RPMI7951 (cell line): ENCODE measurements around the gene NCAPD2. TPM values are rescaled to one million over a fixed set of nuclear protein-coding genes. Genes with fewer than 3 reads are reported as not detected.

Experiments
- DNase-seq: peaks from one replicate; pipeline ENCODE4 v3.0.0-alpha.2; 2012; ENCODE audit warnings: low read depth
- total RNA-seq: library from RNA; depleted of rRNA; stranded (reverse); fragments of >200 nt; shearing (Covaris generic); gene quantifications from 2 replicates; pipeline ENCODE4 v1.2.3, GENCODE V29; 2014

Gene NCAPD2
- total RNA-seq, 1 experiment from 2014 or later: 106 TPM

GRCh38 chr12:6534945-6535696 lies 41.2 kb downstream of the NCAPD2 start:
- peak; percentile 75 for DNase-seq

- no peak for DNase-seq
These were observed 41.7 kb downstream of the NCAPD2 start for GRCh38 chr12:6535697-6535946.

GRCh38 chr12:6535960-6536847 lies 42.3 kb downstream of the NCAPD2 start:
- peak; percentile 6 for DNase-seq

- DNase-seq: peak; percentile 15
These were observed 43.1 kb downstream of the NCAPD2 start for GRCh38 chr12:6536894-6537579.

- DNase-seq: peak; percentile 75
These were observed 43.9 kb downstream of the NCAPD2 start for GRCh38 chr12:6537580-6538419.

- DNase-seq: peak; percentile 62
These were observed 44.8 kb downstream of the NCAPD2 start for GRCh38 chr12:6538420-6539313.

- peak; percentile 45 for DNase-seq
These were observed 45.4 kb downstream of the NCAPD2 start for GRCh38 chr12:6539314-6539682.

GRCh38 chr12:6539707-6540134 lies 45.8 kb downstream of the NCAPD2 start:
- peak; percentile 40 for DNase-seq

GRCh38 chr12:6540181-6540877 lies 46.4 kb downstream of the NCAPD2 start:
- DNase-seq: peak; percentile 96

GRCh38 chr12:6541371-6542165 lies 47.7 kb downstream of the NCAPD2 start:
- DNase-seq: no peak

- no peak for DNase-seq
These were observed 48.5 kb downstream of the NCAPD2 start for GRCh38 chr12:6542209-6543009.

- DNase-seq: no peak
These were observed 52.1 kb downstream of the NCAPD2 start for GRCh38 chr12:6546016-6546415.

GRCh38 chr12:6547566-6547965 lies 53.7 kb downstream of the NCAPD2 start:
- DNase-seq: no peak

- peak; percentile 82 for DNase-seq
These were observed 54.1 kb downstream of the NCAPD2 start for GRCh38 chr12:6547987-6548386.

GRCh38 chr12:6548556-6548955 lies 54.7 kb downstream of the NCAPD2 start:
- no peak for DNase-seq

- peak; percentile 73 for DNase-seq
These were observed 55.2 kb downstream of the NCAPD2 start for GRCh38 chr12:6548966-6549683.

- DNase-seq: no peak
These were observed 55.8 kb downstream of the NCAPD2 start for GRCh38 chr12:6549684-6550151.
